A549 (cell line): ENCODE results near the gene PSD2. TPM values are rescaled to one million over a fixed set of nuclear protein-coding genes. Genes with fewer than 3 reads are reported as not detected.

Experiments
- ATAC-seq, 2 experiments: fragments of 200-7000 bp in 1 of 2; fragments of >200 bp in 1 of 2; cut with Nextera tagmentation in 1 of 2; cut with Tn5 transposase in 1 of 2; 3 replicates each; pipeline versions ENCODE4 v1.8.0 to v1.9.1; 2018 to 2020; ENCODE audit warnings: mild to moderate bottlenecking in 1 of 2, moderate library complexity in 1 of 2
- CTCF ChIA-PET: fragments of 300-600 bp; sonication (Branson Sonifier 250); formaldehyde crosslinking; extraction: SDS; loops from one replicate; lab custom pipeline; 2021; ENCODE audit warnings: antibody characterized with exemption, inconsistent platforms; lab: Yijun Ruan, JAX
- POLR2A ChIA-PET: fragments of 350-600 bp; formaldehyde crosslinking; extraction: SDS; loops from one replicate; lab custom pipeline; 2021; ENCODE audit warnings: antibody characterized with exemption, inconsistent platforms; lab: Yijun Ruan, JAX
- DNase-seq, 2 experiments: peaks; one replicate each; pipeline versions ENCODE4 v3.0.0 to v3.0.0-alpha.2; 2011 to 2016; ENCODE audit warnings: low read depth in 1 of 2, low spot score in 1 of 2
- FAIRE-seq: peaks from 2 replicates; lab custom pipeline; 2011; peaks lifted over from hg19 to GRCh38; lab: Jason Lieb, UNC
- H3K27ac ChIP-seq, 2 experiments: fragments of >200 bp; sonication (Bioruptor Twin); formaldehyde crosslinking; 3 replicates each; pipeline ENCODE4 v1.5.1; 2016 to 2017
- H3K4me1 ChIP-seq: fragments of >200 bp; sonication (Bioruptor Twin); formaldehyde crosslinking; 3 replicates; pipeline ENCODE4 v1.6.1; 2016
- H3K4me2 ChIP-seq: fragments of >200 bp; sonication (Bioruptor Twin); formaldehyde crosslinking; 3 replicates; pipeline ENCODE4 v1.6.1; 2016
- H3K4me3 ChIP-seq: fragments of >200 bp; sonication (Bioruptor Twin); formaldehyde crosslinking; 3 replicates; pipeline ENCODE4 v1.5.1; 2016
- H3K9me3 ChIP-seq: fragments of >200 bp; sonication (Bioruptor Twin); formaldehyde crosslinking; 3 replicates; pipeline ENCODE4 v1.6.1; 2016
- BCL3 ChIP-seq: fragments of >200 bp; sonication (Bioruptor Twin); formaldehyde crosslinking; IDR thresholded peaks from 3 replicates; pipeline ENCODE4 v1.6.1; 2016
- BHLHE40 ChIP-seq: IDR thresholded peaks from 2 replicates; pipeline ENCODE4 v1.6.1; 2012; ENCODE audit warnings: low read depth, low read length, inconsistent platforms
- CBX2 ChIP-seq: fragments of 200-600 bp; sonication (generic); IDR thresholded peaks from 2 replicates; pipeline ENCODE4 v1.6.1; 2016; ENCODE audit warnings: low read depth, mild to moderate bottlenecking, borderline replicate concordance
- GATA3 ChIP-seq: IDR thresholded peaks from 2 replicates; pipeline ENCODE4 v1.6.1; 2012; ENCODE audit warnings: borderline replicate concordance
- HDAC2 ChIP-seq: fragments of 200-600 bp; sonication (generic); IDR thresholded peaks from 2 replicates; pipeline ENCODE4 v1.6.1; 2016
- HEYL ChIP-seq: fragments of 250-450 bp; sonication (Bioruptor Pico); IDR thresholded peaks from 2 replicates; pipeline ENCODE4 v1.8.0; 2021; ENCODE audit warnings: mild to moderate bottlenecking, moderate library complexity
- HOXA7 ChIP-seq: fragments of 250-450 bp; sonication (Bioruptor Pico); IDR thresholded peaks from 2 replicates; pipeline ENCODE4 v1.5.0; 2020; ENCODE audit warnings: mild to moderate bottlenecking, moderate library complexity
- HOXB13 ChIP-seq: fragments of 250-450 bp; sonication (Bioruptor Pico); IDR thresholded peaks from 2 replicates; pipeline ENCODE4 v1.5.0; 2020; ENCODE audit warnings: low read depth, mild to moderate bottlenecking, moderate library complexity
- KDM5A ChIP-seq: fragments of 200-600 bp; sonication (generic); IDR thresholded peaks from 2 replicates; pipeline ENCODE4 v1.6.1; 2016; ENCODE audit warnings: antibody characterized with exemption, mild to moderate bottlenecking
- MYC ChIP-seq: IDR thresholded peaks from 2 replicates; pipeline ENCODE4 v1.6.1; 2012; ENCODE audit warnings: mild to moderate bottlenecking, inconsistent platforms, low read length, improper control_type of control experiment, borderline replicate concordance
- PBX3 ChIP-seq: IDR thresholded peaks from 2 replicates; pipeline ENCODE4 v1.6.1; 2012
- POLR2AphosphoS2 ChIP-seq: conservative IDR thresholded peaks from 2 replicates; pipeline ENCODE4 v1.6.1; 2012; ENCODE audit warnings: low read length, improper control_type of control experiment, inconsistent platforms
- RNF2 ChIP-seq: fragments of 200-600 bp; sonication (generic); IDR thresholded peaks from 2 replicates; pipeline ENCODE4 v1.6.1; 2016; ENCODE audit warnings: low read depth, mild to moderate bottlenecking, antibody characterized with exemption, moderate library complexity, borderline replicate concordance
- SMC3 ChIP-seq: fragments of >200 bp; sonication (Bioruptor Twin); formaldehyde crosslinking; IDR thresholded peaks from 3 replicates; pipeline ENCODE4 v1.6.1; 2018; ENCODE audit warnings: inconsistent platforms
- SREBF2 ChIP-seq: fragments of 450-650 bp; IDR thresholded peaks from 2 replicates; pipeline ENCODE4 v1.6.1; 2014; ENCODE audit warnings: mild to moderate bottlenecking, moderate library complexity
- TFCP2L1 ChIP-seq: fragments of 250-450 bp; sonication (Bioruptor Pico); IDR thresholded peaks from 2 replicates; pipeline ENCODE4 v1.5.0; 2021; ENCODE audit warnings: mild to moderate bottlenecking
- ZC3H11A ChIP-seq: fragments of 450-650 bp; IDR thresholded peaks from 2 replicates; pipeline ENCODE4 v1.6.1; 2014; ENCODE audit warnings: antibody characterized with exemption, mild to moderate bottlenecking
- WGBS: methylation state at CpG from one replicate; pipeline ENCODE4 v1.1.6; 2017; ENCODE audit errors: missing lambda C conversion rate; 5-methylcytosine and 5-hydroxymethylcytosine counted together
- polyA plus RNA-seq, 4 experiments: library from polyadenylated mRNA; depleted of rRNA in 3 of 4; stranded (reverse); fragments of >200 nt; fragmentation: RNase III in 1 of 4; extraction: RNeasy Plus Mini Kit Qiagen cat#74134 plus additional on column Dnase treatment in 1 of 4; gene quantifications; 2 replicates in 3 of 4; 3 replicates in 1 of 4; pipeline ENCODE4 v1.2.3, GENCODE V29; 2011 to 2017

The PSD2 gene
- polyA plus RNA-seq, 2 of the 4 experiments (the other 2 are of a cell fraction): 0.05 TPM; not detected in 1

DNA sequence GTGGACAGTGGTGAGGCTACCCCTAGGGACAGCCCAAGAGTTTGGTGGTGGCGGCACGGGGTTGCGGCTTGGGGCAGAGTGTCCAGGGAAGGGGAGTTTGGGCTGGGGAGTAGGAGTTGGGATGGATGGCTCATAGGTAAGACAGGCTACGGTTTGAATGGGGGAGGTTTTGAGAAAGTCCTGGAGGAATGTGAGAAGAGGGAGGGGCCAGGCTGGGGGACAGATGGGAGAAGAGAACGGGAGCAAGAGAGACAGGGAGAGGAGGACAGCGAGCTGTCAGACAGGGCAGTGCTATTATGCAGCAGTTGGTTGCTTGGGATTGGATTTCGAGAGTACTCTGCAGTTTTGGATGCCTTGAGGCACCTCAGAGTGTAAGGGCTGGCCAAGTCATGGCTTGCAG lies 24.5 kb downstream of the PSD2 start:
- Histone ChIP-seq H3K4me1 (no peaks in the 10 kb centered on the region), H3K9me3 (peaks cover 10% of the 10 kb centered on the region; the same call in 2 of the 3 replicates), H3K4me3 (no peak overlapping the region), H3K27ac (no peak overlapping the region), H3K4me2 (no peak overlapping the region)
- TF ChIP-seq HEYL: no peak
- no peak for TF ChIP-seq BHLHE40
- no peak for TF ChIP-seq BCL3
- TF ChIP-seq PBX3: no peak
- TF ChIP-seq SREBF2: no peak
- no peak for TF ChIP-seq HOXB13
- TF ChIP-seq CBX2: no peak
- no peak for TF ChIP-seq POLR2AphosphoS2
- TF ChIP-seq GATA3: no peak
- no peak for TF ChIP-seq ZC3H11A
- no peak for TF ChIP-seq KDM5A
- TF ChIP-seq TFCP2L1 (CRISPR knock-in tag): no peak
- WGBS: 38% methylated on average over 7 of the region's 7 CpGs
- ChIA-PET POLR2A (no interaction called here), CTCF (interaction anchor here (0.6 to 1.8 kb wide), 2 partner anchors 8 to 926 kb away, joined by 4 read pairs; no protein-coding TSS in a partner anchor)
- DNase-seq: no peak
- no peak for ATAC-seq
- FAIRE-seq: no peak

GRCh38 chr5:139820606-139821005 lies 25.0 kb downstream of the PSD2 start:
- DNase-seq: no peak
- no peak overlapping the region for H3K4me2 ChIP-seq
- ChIA-PET POLR2A (no interaction called here), CTCF (interaction anchor here (0.6 to 1.8 kb wide), 2 partner anchors 8 to 925 kb away, joined by 4 read pairs; no protein-coding TSS in a partner anchor)
- H3K4me1 ChIP-seq: no peaks in the 10 kb centered on the region
- no peak for ATAC-seq
- no peak overlapping the region for H3K4me3 ChIP-seq
- TF ChIP-seq HDAC2 (no peak), HEYL (no peak), BHLHE40 (no peak)
- H3K27ac ChIP-seq: no peak overlapping the region
- no peak for FAIRE-seq
- WGBS: 35% methylated on average over 4 of the region's 4 CpGs
- peaks cover 10% of the 10 kb centered on the region; the same call in 2 of the 3 replicates for H3K9me3 ChIP-seq

DNA sequence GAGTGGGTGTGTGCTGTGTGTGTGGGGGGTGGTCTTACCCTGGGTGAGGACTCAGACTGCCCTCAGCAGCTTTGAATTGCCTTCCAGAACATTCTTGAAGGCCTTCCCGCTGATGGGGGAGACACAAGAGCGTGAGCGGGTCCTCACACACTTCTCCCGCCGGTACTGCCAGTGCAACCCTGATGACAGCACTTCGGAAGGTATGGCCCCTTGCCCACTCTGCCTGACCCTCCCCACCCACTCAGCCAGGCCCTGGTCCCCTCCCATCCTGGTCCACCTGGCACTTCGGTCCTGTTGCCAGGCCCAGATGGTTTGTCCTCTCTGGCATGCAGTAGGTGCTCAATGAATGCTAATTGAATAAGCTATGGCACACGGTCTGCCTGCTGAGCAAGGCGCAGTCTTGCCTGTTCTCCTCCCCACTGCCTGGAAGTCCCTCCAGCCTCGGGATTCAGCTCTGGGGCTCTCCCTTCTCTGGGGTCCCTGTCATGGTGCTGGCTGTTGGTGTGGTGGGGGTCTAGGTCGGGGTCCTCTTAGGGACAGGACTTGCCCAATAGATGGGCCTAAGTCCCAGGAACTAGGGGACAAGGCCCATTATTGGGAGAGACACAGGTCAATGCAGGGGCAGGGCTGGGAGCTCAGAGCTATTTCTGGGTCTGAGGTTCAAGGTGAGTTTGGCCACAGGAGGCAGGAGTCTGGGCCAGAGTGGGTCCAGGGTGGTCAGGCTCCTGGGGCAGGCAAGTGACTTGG lies 26.4 kb downstream of the PSD2 start:
- H3K4me1 ChIP-seq: no peaks in the 10 kb centered on the region
- H3K27ac ChIP-seq: no peak overlapping the region
- 66% methylated on average over 10 of the region's 11 CpGs for WGBS
- no peak for DNase-seq
- ChIA-PET POLR2A (no interaction called here), CTCF (interaction anchor here (1.0 to 1.8 kb wide), 6 partner anchors 9 to 147 kb away, joined by 3 to 6 read pairs (median 4); no protein-coding TSS in a partner anchor)
- no peak for FAIRE-seq
- TF ChIP-seq BHLHE40 (no peak), SMC3 (no peak)
- TF ChIP-seq, all 56 proteins: peak for 0
- Histone ChIP-seq H3K4me2 (no peak overlapping the region), H3K9me3 (peaks cover 10% of the 10 kb centered on the region; the same call in 2 of the 3 replicates), H3K4me3 (no peak overlapping the region)
- ATAC-seq: no peak

DNA sequence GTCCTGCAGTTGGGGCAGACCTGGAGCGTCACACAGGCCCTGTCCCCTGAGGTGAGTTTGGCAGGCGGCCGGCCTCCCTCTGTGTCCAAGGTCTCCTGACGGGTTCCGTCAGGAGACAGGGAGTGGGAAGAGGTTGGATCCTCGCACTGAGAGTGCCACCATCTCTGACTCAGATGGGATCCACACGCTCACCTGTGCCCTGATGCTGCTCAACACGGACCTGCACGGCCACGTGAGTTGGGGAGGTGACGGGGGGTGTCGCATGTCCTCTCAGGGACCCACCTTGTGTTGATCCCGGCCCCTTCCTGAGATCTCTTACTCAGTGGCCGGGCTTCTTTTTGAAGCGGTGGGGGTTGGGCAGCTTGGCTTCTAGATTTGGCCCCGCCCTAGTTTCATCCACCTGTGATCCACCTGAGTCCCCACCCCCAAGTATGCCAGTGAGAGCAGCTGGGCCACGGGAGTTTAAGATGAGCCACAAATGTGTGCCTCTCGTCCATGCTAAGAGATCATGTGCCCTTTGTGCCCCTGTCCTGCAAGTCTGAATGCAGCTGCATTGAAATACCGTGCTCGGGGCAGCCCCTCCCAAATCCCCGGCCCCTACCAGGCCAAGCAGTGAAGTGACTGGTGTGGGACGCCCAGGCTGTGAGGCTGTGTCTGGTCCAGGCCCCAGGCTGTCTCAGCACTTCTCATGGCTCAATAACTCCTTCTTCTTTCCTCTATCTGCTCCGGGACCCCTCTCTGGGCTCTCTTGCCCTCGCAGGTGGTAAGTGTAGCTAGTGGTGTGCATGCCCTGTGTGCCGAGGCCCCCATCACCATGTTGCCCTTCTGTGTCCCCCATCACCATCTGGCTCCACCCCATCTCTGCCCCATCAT lies 27.2 kb downstream of the PSD2 start:
- TF ChIP-seq HOXA7 (CRISPR knock-in tag) (no peak), MYC (no peak), RNF2 (no peak), HOXB13 (no peak), BCL3 (no peak)
- H3K9me3 ChIP-seq: peaks cover 10% of the 10 kb centered on the region; the same call in 2 of the 3 replicates
- POLR2A ChIA-PET: no interaction called here
- no peak overlapping the region for H3K4me3 ChIP-seq
- CTCF ChIA-PET: interaction anchor here (1.0 to 1.6 kb wide), 3 partner anchors 16 to 29 kb away, joined by 3 read pairs; no protein-coding TSS in a partner anchor
- FAIRE-seq (no peak), ATAC-seq (no peak), DNase-seq (no peak)
- no peak overlapping the region for H3K27ac ChIP-seq
- no peaks in the 10 kb centered on the region for H3K4me1 ChIP-seq
- WGBS: 56% methylated on average over 23 of the region's 25 CpGs
- H3K4me2 ChIP-seq: no peak overlapping the region
